ENCODE data around the gene RHBDL1. TPM values are rescaled to one million over a fixed set of nuclear protein-coding genes. Genes with fewer than 3 reads are reported as not detected.

RHBDL1 gene
- total and polyA plus RNA-seq, 9 of the 15 experiments (the other 6 are each of a cell fraction or from before 2014, with no cell fraction given) = 0.03 to 5.6 (median 1.3) TPM; not detected in 1

GRCh38 chr16:680967-681745 lies 5.7 kb downstream of the RHBDL1 start (continued):
- no peak; the same call in 1 of the 2 replicates for TF ChIP-seq ZFX (CRISPR knock-in tag; IDR thresholded peaks at IDR 0.05)
- no peak for TF ChIP-seq ZNF239 (CRISPR knock-in tag; IDR thresholded peaks at IDR 0.05)
- TF ChIP-seq MTA1 (IDR thresholded peaks at IDR 0.05; ENCODE audit: borderline replicate concordance) = no peak
- no peak for TF ChIP-seq RNF2 (IDR thresholded peaks at IDR 0.05)
- no peak for TF ChIP-seq TCF7L2 (IDR thresholded peaks at IDR 0.05; ENCODE audit: low read depth, low read length)
- TF ChIP-seq, protein P1, sequence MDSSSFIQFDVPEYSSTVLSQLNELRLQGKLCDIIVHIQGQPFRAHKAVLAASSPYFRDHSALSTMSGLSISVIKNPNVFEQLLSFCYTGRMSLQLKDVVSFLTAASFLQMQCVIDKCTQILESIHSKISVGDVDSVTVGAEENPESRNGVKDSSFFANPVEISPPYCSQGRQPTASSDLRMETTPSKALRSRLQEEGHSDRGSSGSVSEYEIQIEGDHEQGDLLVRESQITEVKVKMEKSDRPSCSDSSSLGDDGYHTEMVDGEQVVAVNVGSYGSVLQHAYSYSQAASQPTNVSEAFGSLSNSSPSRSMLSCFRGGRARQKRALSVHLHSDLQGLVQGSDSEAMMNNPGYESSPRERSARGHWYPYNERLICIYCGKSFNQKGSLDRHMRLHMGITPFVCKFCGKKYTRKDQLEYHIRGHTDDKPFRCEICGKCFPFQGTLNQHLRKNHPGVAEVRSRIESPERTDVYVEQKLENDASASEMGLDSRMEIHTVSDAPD (CRISPR knock-in tag; IDR thresholded peaks at IDR 0.05) = no peak
- no peak for TF ChIP-seq LCOR (CRISPR knock-in tag; IDR thresholded peaks at IDR 0.05)
- TF ChIP-seq ZNF444 (CRISPR knock-in tag; IDR thresholded peaks at IDR 0.05) = no peak
- TF ChIP-seq SMARCB1 (IDR thresholded peaks at IDR 0.05; ENCODE audit: insufficient read length, low read depth) = no peak
- no peak for TF ChIP-seq PHF8 (IDR thresholded peaks at IDR 0.05; ENCODE audit: borderline replicate concordance, low read length)
- TF ChIP-seq FIP1L1 (IDR thresholded peaks at IDR 0.05; ENCODE audit: low read depth, low read length, poor library complexity, severe bottlenecking) = no peak
- TF ChIP-seq SRSF3 (IDR thresholded peaks at IDR 0.05; ENCODE audit: insufficient read depth, low read length) = no peak
- TF ChIP-seq POLR2A (conservative IDR thresholded peaks at IDR 0.05) = peak; percentile 29
- TF ChIP-seq PBX2 (CRISPR knock-in tag; IDR thresholded peaks at IDR 0.05; ENCODE audit: low read depth) = no peak
- TF ChIP-seq PBX2 (tag; conservative IDR thresholded peaks at IDR 0.05; ENCODE audit: low read depth) = no peak
- TF ChIP-seq, protein P2, sequence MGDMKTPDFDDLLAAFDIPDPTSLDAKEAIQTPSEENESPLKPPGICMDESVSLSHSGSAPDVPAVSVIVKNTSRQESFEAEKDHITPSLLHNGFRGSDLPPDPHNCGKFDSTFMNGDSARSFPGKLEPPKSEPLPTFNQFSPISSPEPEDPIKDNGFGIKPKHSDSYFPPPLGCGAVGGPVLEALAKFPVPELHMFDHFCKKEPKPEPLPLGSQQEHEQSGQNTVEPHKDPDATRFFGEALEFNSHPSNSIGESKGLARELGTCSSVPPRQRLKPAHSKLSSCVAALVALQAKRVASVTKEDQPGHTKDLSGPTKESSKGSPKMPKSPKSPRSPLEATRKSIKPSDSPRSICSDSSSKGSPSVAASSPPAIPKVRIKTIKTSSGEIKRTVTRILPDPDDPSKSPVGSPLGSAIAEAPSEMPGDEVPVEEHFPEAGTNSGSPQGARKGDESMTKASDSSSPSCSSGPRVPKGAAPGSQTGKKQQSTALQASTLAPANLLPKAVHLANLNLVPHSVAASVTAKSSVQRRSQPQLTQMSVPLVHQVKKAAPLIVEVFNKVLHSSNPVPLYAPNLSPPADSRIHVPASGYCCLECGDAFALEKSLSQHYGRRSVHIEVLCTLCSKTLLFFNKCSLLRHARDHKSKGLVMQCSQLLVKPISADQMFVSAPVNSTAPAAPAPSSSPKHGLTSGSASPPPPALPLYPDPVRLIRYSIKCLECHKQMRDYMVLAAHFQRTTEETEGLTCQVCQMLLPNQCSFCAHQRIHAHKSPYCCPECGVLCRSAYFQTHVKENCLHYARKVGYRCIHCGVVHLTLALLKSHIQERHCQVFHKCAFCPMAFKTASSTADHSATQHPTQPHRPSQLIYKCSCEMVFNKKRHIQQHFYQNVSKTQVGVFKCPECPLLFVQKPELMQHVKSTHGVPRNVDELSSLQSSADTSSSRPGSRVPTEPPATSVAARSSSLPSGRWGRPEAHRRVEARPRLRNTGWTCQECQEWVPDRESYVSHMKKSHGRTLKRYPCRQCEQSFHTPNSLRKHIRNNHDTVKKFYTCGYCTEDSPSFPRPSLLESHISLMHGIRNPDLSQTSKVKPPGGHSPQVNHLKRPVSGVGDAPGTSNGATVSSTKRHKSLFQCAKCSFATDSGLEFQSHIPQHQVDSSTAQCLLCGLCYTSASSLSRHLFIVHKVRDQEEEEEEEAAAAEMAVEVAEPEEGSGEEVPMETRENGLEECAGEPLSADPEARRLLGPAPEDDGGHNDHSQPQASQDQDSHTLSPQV (IDR thresholded peaks at IDR 0.05) = no peak
- TF ChIP-seq NFYB (IDR thresholded peaks at IDR 0.05; ENCODE audit: extremely low read depth, insufficient read length) = no peak
- TF ChIP-seq L3MBTL2 (IDR thresholded peaks at IDR 0.05) = no peak
- peak in 1 of 2 experiments; percentile 24; a peak in 1 of 4 replicates for TF ChIP-seq TEAD1 (CRISPR knock-in tag; IDR thresholded peaks at IDR 0.05)
- TF ChIP-seq ZNF316 (IDR thresholded peaks at IDR 0.05) = no peak
- no peak for TF ChIP-seq HNRNPUL1 (IDR thresholded peaks at IDR 0.05; ENCODE audit: low read length)
- no peak for TF ChIP-seq KLF16 (IDR thresholded peaks at IDR 0.05)
- no peak for TF ChIP-seq SETDB1 (IDR thresholded peaks at IDR 0.05; ENCODE audit: low read length)

All from K562 (cell line).